H9 (cell line): ENCODE measurements around the gene FAM83C. TPM values are rescaled to one million over a fixed set of nuclear protein-coding genes. Genes with fewer than 3 reads are reported as not detected.

Source experiments
- DNase-seq: peaks from one replicate; pipeline ENCODE4 v3.0.0-alpha.2; 2017
- H2AFZ ChIP-seq: one replicate; pipeline ENCODE4 v1.6.1; 2013; ENCODE audit warnings: mild to moderate bottlenecking, low read length, control low read depth, moderate library complexity
- H2AK5ac ChIP-seq: 2 replicates; pipeline ENCODE4 v1.6.1; 2013; ENCODE audit warnings: low read length, control low read depth, mixed read lengths; ENCODE audit not compliant: insufficient read length
- H2BK120ac ChIP-seq: one replicate; pipeline ENCODE4 v1.6.1; 2013; ENCODE audit warnings: low read depth, mild to moderate bottlenecking, low read length, control low read depth, inconsistent platforms; ENCODE audit not compliant: poor library complexity, severe bottlenecking
- H2BK12ac ChIP-seq: 2 replicates; pipeline ENCODE4 v1.6.1; 2013; ENCODE audit warnings: low read length, control low read depth, mixed read lengths, low read depth; ENCODE audit not compliant: insufficient read length
- H2BK15ac ChIP-seq: 2 replicates; pipeline ENCODE4 v1.6.1; 2013; ENCODE audit warnings: low read depth, low read length, control low read depth
- H2BK20ac ChIP-seq: one replicate; pipeline ENCODE4 v1.6.1; 2013; ENCODE audit warnings: low read depth, mild to moderate bottlenecking, low read length, control low read depth, inconsistent platforms; ENCODE audit not compliant: poor library complexity, severe bottlenecking
- H2BK5ac ChIP-seq: 2 replicates; pipeline ENCODE4 v1.6.1; 2013; ENCODE audit warnings: low read length, control low read depth, mixed read lengths; ENCODE audit not compliant: insufficient read length
- H3K14ac ChIP-seq: 2 replicates; pipeline ENCODE4 v1.6.1; 2013; ENCODE audit warnings: low read length, control low read depth; ENCODE audit not compliant: insufficient read depth
- H3K18ac ChIP-seq: 2 replicates; pipeline ENCODE4 v1.6.1; 2013; ENCODE audit warnings: low read depth, mild to moderate bottlenecking, mixed read lengths, low read length, control low read depth; ENCODE audit not compliant: insufficient read length
- H3K23ac ChIP-seq: 2 replicates; pipeline ENCODE4 v1.6.1; 2013; ENCODE audit warnings: low read length, control low read depth, mixed read lengths, low read depth; ENCODE audit not compliant: insufficient read length
- H3K23me2 ChIP-seq: 2 replicates; pipeline ENCODE4 v1.6.1; 2013; ENCODE audit warnings: low read depth, mild to moderate bottlenecking, mixed read lengths, low read length, control low read depth; ENCODE audit not compliant: insufficient read length, poor library complexity, severe bottlenecking
- H3K27ac ChIP-seq: 2 replicates; pipeline ENCODE4 v1.5.1; 2013; ENCODE audit warnings: low read length, control low read depth, mixed read lengths, low read depth; ENCODE audit not compliant: insufficient read length
- H3K27me3 ChIP-seq: 2 replicates; pipeline ENCODE4 v1.6.1; 2013; ENCODE audit warnings: low read length, control low read depth, inconsistent platforms; ENCODE audit not compliant: insufficient read depth
- H3K4ac ChIP-seq: 2 replicates; pipeline ENCODE4 v1.6.1; 2013; ENCODE audit warnings: low read depth, mild to moderate bottlenecking, control low read depth, inconsistent platforms, low read length, moderate library complexity
- H3K4me1 ChIP-seq: 2 replicates; pipeline ENCODE4 v1.6.1; 2013; ENCODE audit warnings: low read length, control low read depth, inconsistent platforms; ENCODE audit not compliant: insufficient read depth
- H3K4me2 ChIP-seq: 2 replicates; pipeline ENCODE4 v1.6.1; 2013; ENCODE audit warnings: low read length, control low read depth, mixed read lengths; ENCODE audit not compliant: insufficient read length, insufficient read depth
- H3K56ac ChIP-seq: 2 replicates; pipeline ENCODE4 v1.6.1; 2013; ENCODE audit warnings: low read depth, mild to moderate bottlenecking, mixed read lengths, low read length, control low read depth; ENCODE audit not compliant: insufficient read length
- H3K79me1 ChIP-seq: 2 replicates; pipeline ENCODE4 v1.6.1; 2013; ENCODE audit warnings: low read depth, mild to moderate bottlenecking, moderate library complexity, low read length, control low read depth, inconsistent platforms; ENCODE audit not compliant: insufficient read depth, poor library complexity, severe bottlenecking
- H3K79me2 ChIP-seq: 2 replicates; pipeline ENCODE4 v1.6.1; 2013; ENCODE audit warnings: low read length, control low read depth, inconsistent platforms; ENCODE audit not compliant: insufficient read depth
- H3K9ac ChIP-seq: 2 replicates; pipeline ENCODE4 v1.6.1; 2013; ENCODE audit warnings: low read length, control low read depth, mixed read lengths; ENCODE audit not compliant: insufficient read length; ENCODE audit errors: extremely low read depth
- H3K9me3 ChIP-seq: one replicate; pipeline ENCODE4 v1.6.1; 2013; ENCODE audit warnings: low read depth, low read length, inconsistent platforms; ENCODE audit not compliant: control insufficient read depth
- H3T11ph ChIP-seq: one replicate; pipeline ENCODE4 v1.6.1; 2013; ENCODE audit warnings: mild to moderate bottlenecking, low read length, control low read depth, inconsistent platforms
- H4K20me1 ChIP-seq: one replicate; pipeline ENCODE4 v1.6.1; 2013; ENCODE audit not compliant: control insufficient read depth, insufficient read length, insufficient read depth
- H4K5ac ChIP-seq: 2 replicates; pipeline ENCODE4 v1.6.1; 2013; ENCODE audit warnings: low read depth, mild to moderate bottlenecking, mixed read lengths, low read length, control low read depth; ENCODE audit not compliant: insufficient read length
- H4K8ac ChIP-seq: replicated peaks from 2 replicates; pipeline ENCODE4 v1.6.1; 2013; ENCODE audit warnings: low read length, control low read depth, mixed read lengths, low read depth; ENCODE audit not compliant: insufficient read length
- H4K91ac ChIP-seq: 2 replicates; pipeline ENCODE4 v1.6.1; 2013; ENCODE audit warnings: low read depth, mild to moderate bottlenecking, moderate library complexity, mixed read lengths, low read length, control low read depth; ENCODE audit not compliant: insufficient read length
- H3K27ac Mint-ChIP-seq, 3 experiments: 2 replicates in 2 of 3; 3 replicates in 1 of 3; pipeline ENCODE4 v1.8.0; 2020 to 2021; ENCODE audit warnings: mixed read lengths in 3 of 3, mild to moderate bottlenecking in 1 of 3, moderate library complexity in 1 of 3
- H3K27me3 Mint-ChIP-seq: 2 replicates; pipeline ENCODE4 v1.8.0; 2021; ENCODE audit warnings: low read depth, mild to moderate bottlenecking, moderate library complexity, mixed read lengths
- H3K36me3 Mint-ChIP-seq, 3 experiments: 2 replicates in 2 of 3; 3 replicates in 1 of 3; pipeline ENCODE4 v1.8.0; 2020 to 2021; ENCODE audit warnings: low read depth in 3 of 3, mixed read lengths in 3 of 3; ENCODE audit not compliant: insufficient read depth in 1 of 3
- H3K4me1 Mint-ChIP-seq, 2 experiments: 2 replicates each; pipeline ENCODE4 v1.8.0; 2020; ENCODE audit warnings: mixed read lengths in 2 of 2
- H3K4me3 Mint-ChIP-seq, 2 experiments: 2 replicates in 1 of 2; 3 replicates in 1 of 2; pipeline ENCODE4 v1.8.0; 2020 to 2021; ENCODE audit warnings: mild to moderate bottlenecking in 2 of 2, mixed read lengths in 2 of 2, moderate library complexity in 1 of 2
- H3K9me3 Mint-ChIP-seq, 2 experiments: 2 replicates in 1 of 2; 3 replicates in 1 of 2; pipeline ENCODE4 v1.8.0; 2020; ENCODE audit warnings: mild to moderate bottlenecking in 2 of 2, mixed read lengths in 2 of 2, moderate library complexity in 1 of 2
- CTCF ChIP-seq: fragments of 200-600 bp; sonication (generic); conservative IDR thresholded peaks from 3 replicates; pipeline ENCODE4 v1.8.0; 2021; ENCODE audit warnings: antibody characterized with exemption, mild to moderate bottlenecking
- WGBS: extraction: QIAGEN DNeasy Blood & Tissue Kit; methylation state at CpG from one replicate; pipeline ENCODE4 v1.1.7; 2013; ENCODE audit warnings: missing lambda C conversion rate, low lambda C conversion rate, mixed read lengths; ENCODE audit not compliant: insufficient read length; ENCODE audit errors: extremely low coverage; 5-methylcytosine and 5-hydroxymethylcytosine counted together
- total RNA-seq: library from RNA; stranded (reverse); gene quantifications from 2 replicates; pipeline ENCODE4 v1.2.1, GENCODE V29; 2021

FAM83C gene
- total RNA-seq, 1 experiment from 2014 or later = not detected

DNA sequence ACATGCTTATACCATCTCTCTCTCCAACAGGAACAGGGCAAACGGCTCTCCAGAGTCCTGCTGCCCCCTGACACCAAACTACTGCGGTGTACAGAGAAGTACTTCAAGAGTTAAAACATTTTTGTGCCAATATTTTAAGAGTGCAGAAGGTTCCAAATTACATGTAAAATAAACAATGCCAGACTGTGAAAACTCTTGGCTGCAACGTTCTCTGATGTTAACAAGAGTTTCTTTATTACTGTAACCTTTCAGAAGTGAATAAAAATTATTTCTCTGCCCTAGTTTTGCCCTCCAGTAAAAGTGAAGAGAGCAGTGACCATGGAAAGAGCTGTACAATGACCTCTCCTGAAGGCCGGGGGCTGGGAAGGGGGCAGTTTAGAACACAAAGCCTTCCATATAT is 41.4 kb upstream of the FAM83C start:
- TF ChIP-seq CTCF = no peak
- Histone ChIP-seq H3K27ac (no peak overlapping the region), H3T11ph (no peak overlapping the region), H3K9me3 (no peaks in the 10 kb centered on the region), H3K4ac (no peak overlapping the region), H3K23ac (no peak overlapping the region), H2BK120ac (no peak overlapping the region), H4K8ac (no peak overlapping the region), H4K91ac (no peak overlapping the region), H3K18ac (no peak overlapping the region), H3K23me2 (no peaks in the 10 kb centered on the region), H2AFZ (no peak overlapping the region), H3K4me2 (no peak overlapping the region), H3K14ac (no peak overlapping the region), H2BK20ac (no peak overlapping the region), H4K5ac (no peak overlapping the region), H3K79me1 (no peaks in the 10 kb centered on the region), H2BK12ac (no peak overlapping the region), H3K4me1 (0 out of 2 replicates have a peak, but pooled peaks cover 2% of the 10 kb centered on the region), H2BK5ac (no peak overlapping the region), H2BK15ac (no peak overlapping the region), H3K79me2 (no peaks in the 10 kb centered on the region), H2AK5ac (no peak overlapping the region), H3K56ac (no peak overlapping the region), H3K27me3 (no peaks in the 10 kb centered on the region), H4K20me1 (no peaks in the 10 kb centered on the region), H3K9ac (no peak overlapping the region)
- Mint-ChIP-seq H3K27me3 (no peaks in the 10 kb centered on the region), H3K4me3 (no peak overlapping the region), H3K4me1 (peaks cover 5 to 6% of the 10 kb centered on the region in 2 experiments), H3K27ac (peak overlapping the region in 1 of 3 experiments; percentile 70; a peak in 1 of 7 replicates), H3K36me3 (no peaks in the 10 kb centered on the region), H3K9me3 (no peaks in the 10 kb centered on the region)
- WGBS = no CpG with 5 or more reads among the region's 4 CpGs
- DNase-seq = no peak
